GM19099 (cell line): ENCODE results near the gene MTFR1L.

Source experiments
- POLR2A ChIP-seq: IDR thresholded peaks from 3 replicates; pipeline ENCODE4 v1.6.1; 2011; ENCODE audit warnings: low read depth; ENCODE audit not compliant: insufficient read length; ENCODE audit errors: extremely low read depth

Gene MTFR1L

GRCh38 chr1:25825605-25826004 lies 5.9 kb downstream of the MTFR1L start:
- no peak for TF ChIP-seq POLR2A

- no peak for TF ChIP-seq POLR2A
Observed at GRCh38 chr1:25826571-25826970, 6.8 kb downstream of the MTFR1L start.

- TF ChIP-seq POLR2A, result no peak
Observed at GRCh38 chr1:25828491-25828890, 8.7 kb downstream of the MTFR1L start.

- TF ChIP-seq POLR2A, result no peak
Observed at GRCh38 chr1:25829046-25829445, 9.3 kb downstream of the MTFR1L start.

- TF ChIP-seq POLR2A, result no peak
Observed at GRCh38 chr1:25831569-25832196, 11.9 kb downstream of the MTFR1L start.

GRCh38 chr1:25832336-25833037 lies 12.7 kb downstream of the MTFR1L start:
- TF ChIP-seq POLR2A, result no peak

GRCh38 chr1:25833158-25833557 lies 13.4 kb downstream of the MTFR1L start:
- TF ChIP-seq POLR2A, result no peak

GRCh38 chr1:25834894-25835293 lies 15.1 kb downstream of the MTFR1L start:
- no peak for TF ChIP-seq POLR2A

- no peak for TF ChIP-seq POLR2A
Observed at GRCh38 chr1:25836695-25837094, 16.9 kb downstream of the MTFR1L start.

- no peak for TF ChIP-seq POLR2A
Observed at GRCh38 chr1:25837262-25837875, 17.6 kb downstream of the MTFR1L start.

GRCh38 chr1:25843483-25843882 lies 23.7 kb downstream of the MTFR1L start:
- TF ChIP-seq POLR2A, result no peak

GRCh38 chr1:25844536-25845337 lies 25.0 kb downstream of the MTFR1L start:
- no peak for TF ChIP-seq POLR2A

- TF ChIP-seq POLR2A, result no peak
Observed at GRCh38 chr1:25845664-25846063, 25.9 kb downstream of the MTFR1L start.

GRCh38 chr1:25847929-25848328 lies 28.2 kb downstream of the MTFR1L start:
- TF ChIP-seq POLR2A, result no peak

- no peak for TF ChIP-seq POLR2A
Observed at GRCh38 chr1:25848531-25848930, 28.8 kb downstream of the MTFR1L start.
